ENCODE data around the gene GPR107. TPM values are rescaled to one million over a fixed set of nuclear protein-coding genes. Genes with fewer than 3 reads are reported as not detected.

The GPR107 gene
- polyA plus RNA-seq, 3 donors, result 6.0 to 22.6 (median 6.0) TPM

DNA sequence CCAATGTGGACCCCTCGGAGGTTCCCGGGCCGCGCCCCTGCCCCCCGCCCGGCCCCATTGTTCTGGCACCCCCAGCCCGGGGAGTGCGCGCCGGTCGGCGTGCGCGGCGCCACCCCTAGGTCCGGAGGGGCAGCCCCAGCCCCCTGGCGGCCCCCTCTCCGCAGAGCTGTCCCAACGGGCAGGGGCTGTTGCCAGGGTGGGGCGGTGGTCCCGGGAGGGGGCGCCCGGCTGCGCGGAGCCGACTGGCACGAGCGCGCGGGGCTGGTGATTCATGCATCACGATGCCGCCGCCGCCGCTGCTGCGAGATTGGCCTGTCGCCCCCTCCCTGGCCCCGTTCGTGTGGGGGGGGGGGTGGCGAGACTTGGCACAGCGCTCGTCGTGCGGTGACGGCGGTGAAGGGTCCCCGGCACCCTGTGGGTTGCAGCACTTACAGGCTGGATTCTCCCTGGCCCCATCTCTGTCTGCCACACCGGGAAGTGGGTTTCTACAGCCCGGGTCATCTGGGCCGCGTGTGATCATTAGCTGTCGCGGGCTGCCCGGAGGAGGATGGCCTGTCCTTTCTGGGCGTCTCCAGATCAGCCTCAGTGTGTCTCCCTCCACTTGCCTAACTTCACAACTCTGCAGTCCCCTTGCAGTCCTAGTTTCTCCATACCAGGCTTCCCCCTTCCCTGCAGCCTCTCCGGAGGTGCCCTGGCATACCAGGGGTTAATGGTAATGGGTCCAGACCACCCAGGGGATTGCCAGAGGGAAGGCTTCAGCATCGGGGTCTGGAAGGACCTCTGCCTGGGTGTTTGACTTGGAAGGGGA, 119.4 kb downstream of the GPR107 start:
- Histone ChIP-seq H3K27ac (ENCODE audit: low read depth in 1 of 2, low read length in 2 of 2) (no peak overlapping the region), H2AFZ (ENCODE audit: insufficient read depth, low read depth, low read length, poor library complexity, severe bottlenecking) (no peak overlapping the region), H3K9ac (ENCODE audit: insufficient read depth, low read length, poor library complexity, severe bottlenecking) (no peak overlapping the region), H3K79me2 (ENCODE audit: insufficient read depth, low read length) (no peaks in the 10 kb centered on the region), H3K27me3 (ENCODE audit: control insufficient read depth in 2 of 2, insufficient read depth in 2 of 2, low read length in 2 of 2) (peaks cover 15 to 36% of the 10 kb centered on the region in 2 donors), H3K4me2 (replicated peaks; ENCODE audit: extremely low read depth, low read length, poor library complexity, severe bottlenecking) (peak overlapping the region; percentile 22), H3K36me3 (replicated peaks in 1 of 2; ENCODE audit: control insufficient read depth in 1 of 2, insufficient read depth in 2 of 2, low read length in 2 of 2) (no peaks in the 10 kb centered on the region), H3K4me1 (ENCODE audit: control insufficient read depth in 1 of 2, insufficient read depth in 2 of 2, low read length in 2 of 2) (peaks cover 0 to 4% of the 10 kb centered on the region in 2 donors), H3K9me3 (replicated peaks in 1 of 2; ENCODE audit: control insufficient read depth in 1 of 2, insufficient read depth in 1 of 2, low read length in 2 of 2) (no peaks in the 10 kb centered on the region), H3K4me3 (replicated peaks in 1 of 3; ENCODE audit: low read depth in 2 of 3, low read length in 3 of 3) (no peak overlapping the region), H4K20me1 (ENCODE audit: insufficient read depth, low read length) (no peaks in the 10 kb centered on the region)
- TF ChIP-seq, protein P1, sequence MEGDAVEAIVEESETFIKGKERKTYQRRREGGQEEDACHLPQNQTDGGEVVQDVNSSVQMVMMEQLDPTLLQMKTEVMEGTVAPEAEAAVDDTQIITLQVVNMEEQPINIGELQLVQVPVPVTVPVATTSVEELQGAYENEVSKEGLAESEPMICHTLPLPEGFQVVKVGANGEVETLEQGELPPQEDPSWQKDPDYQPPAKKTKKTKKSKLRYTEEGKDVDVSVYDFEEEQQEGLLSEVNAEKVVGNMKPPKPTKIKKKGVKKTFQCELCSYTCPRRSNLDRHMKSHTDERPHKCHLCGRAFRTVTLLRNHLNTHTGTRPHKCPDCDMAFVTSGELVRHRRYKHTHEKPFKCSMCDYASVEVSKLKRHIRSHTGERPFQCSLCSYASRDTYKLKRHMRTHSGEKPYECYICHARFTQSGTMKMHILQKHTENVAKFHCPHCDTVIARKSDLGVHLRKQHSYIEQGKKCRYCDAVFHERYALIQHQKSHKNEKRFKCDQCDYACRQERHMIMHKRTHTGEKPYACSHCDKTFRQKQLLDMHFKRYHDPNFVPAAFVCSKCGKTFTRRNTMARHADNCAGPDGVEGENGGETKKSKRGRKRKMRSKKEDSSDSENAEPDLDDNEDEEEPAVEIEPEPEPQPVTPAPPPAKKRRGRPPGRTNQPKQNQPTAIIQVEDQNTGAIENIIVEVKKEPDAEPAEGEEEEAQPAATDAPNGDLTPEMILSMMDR (IDR thresholded peaks at IDR 0.05), result no peak
- peak; percentile 14 to 42 (median 36) for DNase-seq
- intact Hi-C loops (cut with micrococcal nuclease), result no loop called here
- Mint-ChIP-seq H3K4me3 (peak overlapping the region; percentile 43 to 82), H3K27ac (peak overlapping the region in 1 of 7 donors; percentile 15), H3K36me3 (peaks cover 0 to 3% of the 10 kb centered on the region in 2 donors), H3K9me3 (peaks cover 0 to 15% (median 2%) of the 10 kb centered on the region in 7 donors), H3K27me3 (ENCODE audit: low read depth in 3 of 3) (peaks cover 43 to 58% (median 53%) of the 10 kb centered on the region in 3 donors), H3K4me1 (peaks cover 3% of the 10 kb centered on the region)
- 1% methylated on average over 47 of the region's 57 CpGs for WGBS (ENCODE audit: insufficient coverage)

DNA sequence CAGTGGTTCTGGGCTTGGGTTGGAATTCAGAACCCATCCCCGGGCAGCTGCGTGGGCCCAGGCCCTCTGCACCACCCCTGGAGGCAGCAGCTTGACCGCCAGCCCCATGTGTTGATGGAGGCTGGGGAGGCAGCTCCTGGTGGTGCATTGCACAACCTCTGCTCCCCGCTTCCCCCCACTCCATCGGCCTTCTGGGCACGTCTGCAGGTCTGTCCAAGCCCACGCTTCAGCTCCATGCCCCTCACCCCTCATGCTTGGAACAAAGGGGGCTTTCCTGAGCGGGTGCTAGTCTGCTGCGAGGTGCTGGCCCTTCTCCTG, 119.9 kb downstream of the GPR107 start:
- Histone ChIP-seq H3K36me3 (replicated peaks in 1 of 2; ENCODE audit: control insufficient read depth in 1 of 2, insufficient read depth in 2 of 2, low read length in 2 of 2) (no peaks in the 10 kb centered on the region), H2AFZ (ENCODE audit: insufficient read depth, low read depth, low read length, poor library complexity, severe bottlenecking) (no peak overlapping the region), H4K20me1 (ENCODE audit: insufficient read depth, low read length) (no peaks in the 10 kb centered on the region), H3K4me2 (replicated peaks; ENCODE audit: extremely low read depth, low read length, poor library complexity, severe bottlenecking) (no peak overlapping the region), H3K27ac (ENCODE audit: low read depth in 1 of 2, low read length in 2 of 2) (no peak overlapping the region), H3K4me3 (replicated peaks in 1 of 3; ENCODE audit: low read depth in 2 of 3, low read length in 3 of 3) (no peak overlapping the region), H3K79me2 (ENCODE audit: insufficient read depth, low read length) (no peaks in the 10 kb centered on the region), H3K4me1 (ENCODE audit: control insufficient read depth in 1 of 2, insufficient read depth in 2 of 2, low read length in 2 of 2) (peaks cover 0 to 4% of the 10 kb centered on the region in 2 donors), H3K9ac (ENCODE audit: insufficient read depth, low read length, poor library complexity, severe bottlenecking) (no peak overlapping the region), H3K27me3 (ENCODE audit: control insufficient read depth in 2 of 2, insufficient read depth in 2 of 2, low read length in 2 of 2) (peaks cover 15 to 36% of the 10 kb centered on the region in 2 donors), H3K9me3 (replicated peaks in 1 of 2; ENCODE audit: control insufficient read depth in 1 of 2, insufficient read depth in 1 of 2, low read length in 2 of 2) (no peaks in the 10 kb centered on the region)
- DNase-seq, result no peak
- Mint-ChIP-seq H3K4me1 (peaks cover 3% of the 10 kb centered on the region), H3K27me3 (ENCODE audit: low read depth in 3 of 3) (peaks cover 43 to 55% (median 53%) of the 10 kb centered on the region in 3 donors), H3K27ac (no peak overlapping the region), H3K36me3 (peaks cover 0 to 3% of the 10 kb centered on the region in 2 donors), H3K4me3 (peak overlapping the region; percentile 12 to 82), H3K9me3 (peaks cover 0 to 15% (median 2%) of the 10 kb centered on the region in 7 donors)
- intact Hi-C loops (cut with micrococcal nuclease), result no loop called here
- TF ChIP-seq, protein P1 (IDR thresholded peaks at IDR 0.05), result no peak
- WGBS (ENCODE audit: insufficient coverage), result 70% methylated on average over 6 of the region's 9 CpGs
